SKM-1 treated with dmso at 0.1 percent for 144 hours (cell line): ENCODE measurements around the gene TMEM53.

Experiments used
- DNase-seq: peaks from one replicate; lab custom pipeline; 2025; ENCODE audit not compliant: unreplicated experiment; lab: John Stamatoyannopoulos, UW

TMEM53 gene

GRCh38 chr1:44631647-44632539, 42.4 kb downstream of the TMEM53 start:
- DNase-seq = peak; percentile 83

- no peak for DNase-seq
Observed at GRCh38 chr1:44631333-44631646, 43.0 kb downstream of the TMEM53 start.

DNA sequence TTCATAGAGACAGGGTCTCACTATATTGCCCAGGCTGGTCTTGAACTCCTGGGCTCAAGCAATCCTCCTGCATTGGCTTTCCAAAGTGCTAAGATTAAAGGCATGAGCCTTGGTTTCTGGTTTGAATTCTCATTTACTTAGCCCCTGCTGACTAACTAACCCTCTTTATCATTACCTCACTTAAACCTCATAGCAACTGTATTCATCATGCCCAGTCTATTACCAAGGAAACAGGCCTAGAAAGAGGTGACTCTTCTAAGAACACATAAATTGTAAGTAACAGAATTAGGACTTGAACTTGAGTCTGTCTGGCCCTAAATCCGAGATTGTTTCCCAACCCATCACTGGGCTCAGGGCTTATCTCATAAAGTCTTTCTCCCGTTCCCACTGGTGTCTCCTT, 44.2 kb downstream of the TMEM53 start:
- DNase-seq = no peak

DNA sequence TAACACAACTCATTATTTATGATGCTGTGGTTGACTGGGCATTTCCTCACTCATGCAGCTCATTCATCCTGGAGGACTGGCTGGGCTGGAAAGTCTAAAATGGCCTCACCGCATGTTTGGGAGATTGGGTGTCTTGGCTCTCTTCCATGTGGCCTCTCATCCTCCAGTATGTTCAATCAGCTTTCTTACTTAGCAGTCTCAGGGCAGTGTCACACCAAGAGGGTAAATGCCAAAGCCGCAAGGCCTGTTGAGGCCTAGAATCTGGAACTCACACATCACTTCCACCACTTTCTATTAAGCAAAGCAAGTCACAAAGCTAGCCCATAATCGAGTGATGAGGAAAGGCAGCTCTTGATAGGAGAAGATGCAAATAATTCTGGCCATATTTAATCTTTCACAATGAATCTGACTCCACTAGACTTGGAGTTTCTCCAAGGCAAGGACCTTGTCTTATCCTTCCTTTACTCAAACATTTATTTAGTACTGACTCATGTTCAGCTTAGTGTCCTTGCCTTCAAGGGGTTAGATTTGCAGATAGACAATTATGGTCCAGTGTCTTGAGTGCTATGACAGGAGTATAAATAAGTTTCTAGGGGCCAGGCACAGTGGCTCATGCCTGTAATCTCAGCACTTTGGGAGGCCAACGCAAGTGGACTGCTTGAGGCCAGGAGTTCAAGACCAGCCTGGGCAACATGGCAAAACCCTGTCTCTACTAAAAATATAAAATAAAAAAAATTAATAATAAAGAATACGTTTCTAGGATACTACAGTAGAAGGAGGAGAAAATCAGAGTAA, 45.1 kb downstream of the TMEM53 start:
- DNase-seq = no peak

GRCh38 chr1:44625348-44625747, 48.9 kb downstream of the TMEM53 start:
- no peak for DNase-seq

DNA sequence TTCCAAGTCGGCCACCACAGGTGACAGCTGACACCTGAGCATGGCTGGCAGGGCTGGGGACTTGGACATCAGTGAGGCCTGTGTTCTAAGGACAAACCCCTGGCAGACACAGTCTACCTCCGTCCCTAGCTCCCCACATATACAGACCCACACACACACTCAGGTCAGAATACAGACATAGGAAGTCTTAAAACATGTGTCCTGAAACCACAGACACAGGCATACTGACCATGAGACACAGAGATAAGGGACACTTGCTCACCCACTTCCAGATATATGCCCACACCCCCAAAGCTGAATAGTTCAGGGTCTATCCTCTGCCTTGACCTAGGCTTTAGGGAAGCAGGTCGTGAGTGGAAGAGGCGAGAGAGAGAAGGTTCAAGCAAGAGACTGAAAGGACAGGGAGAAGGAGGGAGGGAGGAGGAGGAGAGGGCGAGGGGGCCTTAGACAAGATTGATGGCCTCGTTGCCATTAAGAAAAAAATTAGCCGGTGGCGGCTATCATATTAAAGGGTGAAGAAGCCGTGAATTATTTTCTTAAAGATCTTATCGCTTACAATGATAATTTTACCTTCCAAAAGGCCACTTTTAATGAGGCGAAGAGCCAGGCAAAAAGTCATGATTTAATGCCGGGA, 49.9 kb downstream of the TMEM53 start:
- DNase-seq = no peak

DNA sequence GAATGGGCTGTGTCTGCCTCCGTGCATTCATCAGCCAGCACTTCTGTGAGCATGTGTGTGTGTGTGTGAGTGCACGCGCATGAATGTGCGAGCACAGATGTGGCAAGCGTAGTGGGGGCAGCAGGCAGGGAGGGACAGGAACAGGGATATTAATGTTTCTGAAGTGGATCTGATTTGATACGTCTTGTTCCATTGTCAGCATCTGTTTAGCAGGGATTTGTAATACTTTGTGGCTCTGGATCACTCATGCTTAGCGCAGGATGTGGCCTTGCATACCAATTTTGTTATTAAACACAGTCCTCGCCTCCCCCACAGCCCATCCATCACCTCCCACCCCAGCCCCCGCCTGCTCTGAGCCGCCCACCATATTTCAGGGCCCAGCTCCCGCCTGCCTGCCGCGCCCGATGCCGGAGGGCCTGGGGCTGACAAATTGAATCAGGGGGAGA, 52.4 kb downstream of the TMEM53 start:
- DNase-seq = no peak

DNA sequence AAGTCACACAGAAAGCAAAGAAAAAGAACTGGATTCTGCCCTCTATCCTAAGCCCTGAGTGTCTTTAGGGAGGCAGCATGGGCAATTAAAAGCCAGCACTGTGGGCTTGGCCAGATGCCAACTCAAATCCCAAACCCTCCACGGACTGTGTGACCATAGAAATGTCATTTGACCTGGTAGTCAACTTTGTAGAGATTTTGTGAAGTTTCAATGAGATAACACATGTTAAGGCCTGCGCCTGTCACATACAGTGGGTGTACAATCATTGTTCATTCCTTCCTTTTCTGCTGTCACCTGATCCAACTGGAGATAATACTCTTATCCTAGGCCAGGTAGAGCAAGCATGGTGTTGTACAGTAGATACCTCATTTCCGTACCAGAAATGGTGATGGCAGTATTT, 54.2 kb downstream of the TMEM53 start:
- DNase-seq = no peak

GRCh38 chr1:44619261-44619900, 54.9 kb downstream of the TMEM53 start:
- DNase-seq = no peak

DNA sequence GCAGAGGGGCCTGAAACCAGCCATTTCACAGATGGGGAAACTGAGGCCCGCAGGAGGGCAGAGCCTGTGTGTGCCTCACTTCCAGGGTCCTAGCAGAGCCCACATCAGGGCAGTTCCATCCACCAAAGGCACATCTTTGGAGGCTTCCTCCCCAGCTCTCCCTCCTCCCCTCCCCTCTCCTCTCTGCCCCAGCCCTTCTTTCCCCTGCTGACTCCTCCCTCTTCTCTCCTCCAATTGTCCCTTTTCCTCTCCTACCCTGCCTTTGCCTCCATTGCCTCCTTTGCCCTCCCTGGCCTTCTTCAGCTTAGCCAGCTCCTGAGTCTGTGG, 56.6 kb downstream of the TMEM53 start:
- no peak for DNase-seq

- no peak for DNase-seq
Observed at GRCh38 chr1:44616991-44617702, 57.1 kb downstream of the TMEM53 start.

DNA sequence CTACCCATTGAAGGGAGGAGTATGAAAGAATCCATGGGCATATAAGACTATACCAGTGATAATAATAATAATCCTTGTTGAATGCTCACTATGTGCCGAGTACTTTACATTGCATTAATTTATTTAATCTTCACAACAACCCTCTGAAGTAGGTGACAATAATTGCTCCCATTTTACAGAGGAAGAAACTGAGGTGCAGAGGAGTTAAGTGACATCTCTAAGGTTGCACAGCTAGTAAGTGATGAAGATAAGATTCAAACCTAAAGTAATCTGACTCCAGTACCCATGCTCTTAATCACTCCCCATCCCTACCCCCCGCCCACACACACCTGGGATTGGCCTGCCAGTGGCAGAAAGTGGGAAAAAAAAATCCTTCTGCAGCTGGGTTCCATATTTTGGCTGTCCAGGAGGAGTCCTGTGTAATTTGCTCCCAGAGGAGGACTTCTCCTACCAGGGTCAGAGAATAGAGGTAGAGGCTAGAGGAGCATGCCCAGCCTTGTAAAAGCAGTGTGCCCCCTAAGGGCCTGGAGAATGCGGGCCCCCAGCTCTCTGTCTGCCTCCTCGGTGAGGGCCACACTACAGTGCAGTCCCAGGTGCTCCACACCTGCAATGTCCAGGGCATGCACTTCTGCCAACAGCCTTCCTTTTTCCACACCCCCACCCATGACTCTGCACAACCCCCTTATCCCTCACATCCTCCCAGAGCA, 57.8 kb downstream of the TMEM53 start:
- no peak for DNase-seq

GRCh38 chr1:44613941-44614340, 60.3 kb downstream of the TMEM53 start:
- no peak for DNase-seq

DNA sequence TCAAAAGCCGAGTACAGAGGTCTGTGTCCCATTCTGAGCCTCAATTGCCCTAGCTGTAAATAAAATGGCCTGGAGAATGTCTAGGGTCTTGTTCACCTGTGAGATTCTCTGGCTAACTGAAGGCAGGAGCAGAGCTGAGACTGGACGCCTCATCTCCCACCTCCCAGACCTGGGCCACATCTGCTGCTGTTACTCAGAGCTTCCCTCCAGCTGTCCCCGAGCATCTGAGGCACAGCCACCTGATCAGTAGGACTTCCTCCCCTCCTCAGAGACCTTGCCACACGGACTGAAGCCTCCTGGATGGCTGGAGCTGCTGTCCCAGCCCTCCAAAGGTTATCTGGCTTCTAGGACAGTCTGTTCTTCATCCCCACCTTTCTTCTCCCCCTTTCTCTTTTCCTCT, 62.4 kb downstream of the TMEM53 start:
- DNase-seq = no peak

DNA sequence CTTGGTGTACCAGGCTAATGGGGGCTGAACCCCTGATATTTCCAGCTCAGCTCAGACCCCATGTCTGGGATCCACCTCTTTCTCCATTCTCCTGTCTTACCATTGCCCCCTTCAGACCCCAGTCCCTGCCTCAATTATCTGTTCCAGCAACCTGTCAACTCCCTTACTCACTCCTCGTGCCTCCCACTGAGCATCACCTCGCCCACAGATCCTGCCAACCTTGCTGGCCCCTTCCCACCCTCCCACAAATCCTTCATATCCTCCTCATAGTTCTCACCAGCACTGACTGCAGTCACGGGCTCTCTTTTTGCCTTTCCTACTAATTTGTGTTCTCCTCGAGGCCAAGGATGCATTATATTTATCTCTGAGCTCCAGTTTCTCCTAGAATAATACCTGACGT, 62.9 kb downstream of the TMEM53 start:
- no peak for DNase-seq

- no peak for DNase-seq
Observed at GRCh38 chr1:44610527-44611148, 63.6 kb downstream of the TMEM53 start.

DNA sequence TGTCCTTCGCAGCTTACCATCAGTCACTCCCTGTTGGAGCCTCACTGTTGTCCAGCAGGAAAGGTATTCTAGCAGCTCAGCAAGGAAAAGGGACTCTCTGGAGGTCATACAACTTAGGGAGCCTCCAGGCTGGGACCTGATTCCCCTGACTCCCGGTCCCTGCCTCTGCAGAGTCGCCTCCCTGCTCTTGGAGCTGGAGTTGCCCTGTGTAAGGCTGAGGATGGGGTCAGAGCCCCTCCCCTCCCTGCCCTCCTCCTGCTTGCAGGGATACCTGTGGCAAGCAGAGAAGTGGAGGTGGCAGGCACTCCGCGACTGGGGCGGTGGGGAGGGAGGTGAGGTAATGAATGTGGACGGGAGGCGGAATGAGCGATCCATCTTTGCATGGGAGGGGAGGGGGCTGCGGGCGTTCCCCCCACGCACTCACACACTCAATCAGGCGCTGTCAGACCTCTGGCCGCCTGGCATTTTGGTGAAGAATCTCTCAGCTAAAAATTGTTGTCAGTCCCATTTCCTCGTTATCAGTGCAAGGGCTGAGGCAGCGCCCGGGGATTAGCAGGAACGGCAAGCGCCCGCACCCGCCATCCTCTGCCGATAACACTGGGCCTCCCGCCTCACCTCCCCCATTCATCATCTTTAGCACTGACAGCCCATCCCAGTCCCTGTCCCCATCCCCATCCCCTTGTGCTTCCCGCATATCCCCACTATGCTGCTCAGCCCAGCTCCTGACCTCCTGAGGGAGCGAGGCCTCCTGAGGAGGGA, 64.3 kb downstream of the TMEM53 start:
- DNase-seq = no peak

DNA sequence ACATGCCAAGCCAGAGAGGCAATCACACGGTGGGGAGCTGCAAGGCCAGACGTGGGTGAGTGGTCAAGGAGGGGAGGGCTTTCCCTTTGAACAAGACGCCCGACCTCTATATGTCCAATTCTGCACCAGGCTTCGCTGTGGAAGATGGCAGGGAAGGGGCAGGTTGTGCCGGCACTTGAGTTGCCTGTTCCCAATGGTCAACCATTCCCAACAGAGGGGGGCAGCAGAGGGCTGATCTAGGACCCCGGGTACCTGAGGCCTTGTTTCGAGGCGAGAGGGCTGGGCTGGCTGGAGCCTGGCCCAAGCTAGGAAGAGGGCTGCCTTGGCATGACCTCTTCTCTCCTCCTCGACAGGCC, 64.9 kb downstream of the TMEM53 start:
- DNase-seq = no peak

DNA sequence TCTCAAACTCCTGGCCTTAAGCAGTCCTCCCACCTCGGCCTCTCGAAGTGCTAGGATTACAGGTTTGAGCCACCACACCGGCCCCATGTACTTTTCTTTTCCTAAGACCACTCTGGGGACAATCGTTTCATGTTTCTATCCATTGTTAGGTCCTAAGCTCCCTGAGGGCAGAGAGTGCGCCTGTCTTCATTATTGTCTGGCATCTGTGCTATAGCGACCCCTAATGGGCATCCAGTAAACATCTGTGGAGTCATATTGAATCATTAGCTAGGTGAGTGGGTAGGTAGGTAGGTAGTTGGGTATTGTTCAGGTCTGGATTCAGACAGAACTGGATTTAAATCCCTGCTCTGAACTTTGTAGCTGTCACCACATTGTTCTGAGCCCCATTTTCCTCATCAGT, 66.1 kb downstream of the TMEM53 start:
- DNase-seq = no peak
